Heart left ventricle (tissue), 16 donors: ENCODE measurements around the gene MAP4K2. TPM values are rescaled to one million over a fixed set of nuclear protein-coding genes. Genes with fewer than 3 reads are reported as not detected.

Source experiments
- ATAC-seq, 4 donors: fragments of 200-7000 bp; cut with Tn5 transposase; one replicate each; pipeline ENCODE4 v1.9.1; 2020 to 2022; ENCODE audit warnings: moderate library complexity in 4 of 4, mild to moderate bottlenecking in 3 of 4, moderate number of reproducible peaks in 1 of 4
- DNase-seq, 5 donors: peaks; one replicate each; pipeline ENCODE4 v3.0.0-alpha.2; 2020
- H3K27ac ChIP-seq, 12 donors: fragments of 200-600 bp; sonication (generic) in 4 of 12; one replicate each; pipeline versions ENCODE4 v1.5.0 to v1.8.0; 2016 to 2022; ENCODE audit warnings: mild to moderate bottlenecking in 2 of 12
- H3K27me3 ChIP-seq, 9 donors: fragments of 200-600 bp; sonication (generic) in 2 of 9; one replicate each; pipeline versions ENCODE4 v1.5.1 to v1.8.0; 2016 to 2022; ENCODE audit warnings: mild to moderate bottlenecking in 3 of 9
- H3K36me3 ChIP-seq, 9 donors: fragments of 200-600 bp; sonication (generic) in 2 of 9; one replicate each; pipeline versions ENCODE4 v1.5.0 to v1.8.0; 2018 to 2022; ENCODE audit warnings: mild to moderate bottlenecking in 2 of 9
- H3K4me1 ChIP-seq, 12 donors: fragments of 200-600 bp; sonication (generic) in 4 of 12; one replicate each; pipeline versions ENCODE4 v1.5.0 to v1.8.0; 2016 to 2022; ENCODE audit warnings: mild to moderate bottlenecking in 3 of 12
- H3K4me3 ChIP-seq, 12 donors: fragments of 200-600 bp; sonication (generic) in 4 of 12; one replicate each; pipeline versions ENCODE4 v1.5.0 to v1.8.0; 2017 to 2022; ENCODE audit warnings: mild to moderate bottlenecking in 9 of 12, moderate library complexity in 4 of 12
- H3K9me3 ChIP-seq, 12 donors: fragments of 200-600 bp; sonication (generic) in 4 of 12; one replicate each; pipeline versions ENCODE4 v1.5.0 to v1.8.0; 2016 to 2022; ENCODE audit warnings: mild to moderate bottlenecking in 1 of 12
- POLR2A ChIP-seq, 2 donors: fragments of 450-650 bp; IDR thresholded peaks; one replicate each; pipeline ENCODE4 v1.6.1; 2017; ENCODE audit warnings: antibody characterized with exemption in 2 of 2, mild to moderate bottlenecking in 2 of 2, moderate library complexity in 2 of 2
- WGBS, 4 donors: extraction: QIAGEN DNeasy Blood & Tissue Kit in 2 of 4; methylation state at CpG; one replicate each; pipeline versions ENCODE4 v1.1.5 to v1.1.7; 2013 to 2018; 5-methylcytosine and 5-hydroxymethylcytosine counted together
- intact Hi-C, 10 donors: fragments of 100-400 bp; cut with DNase I; formaldehyde crosslinking; loops; one replicate each; pipeline versions ENCODE4 v1.11.1 to v1.14.2; 2022
- polyA plus RNA-seq, 2 donors: library from polyadenylated mRNA; stranded (reverse); fragments of 200-250 nt; gene quantifications; one replicate each; pipeline ENCODE4 v1.2.3, GENCODE V29; 2013
- total RNA-seq, 9 donors: library from RNA; depleted of rRNA in 2 of 9; stranded (reverse); fragments of >200 nt in 2 of 9; fragmentation: NEBNext Ultra II Directional in 3 of 9; extraction: Animal tissue kit (Norgen Biotek cat#: 25700) in 3 of 9; gene quantifications; one replicate each; pipeline versions ENCODE4 v1.1.0 to v1.2.4, GENCODE V29; 2016 to 2023
- TF ChIP-seq, protein P1 (sequence below), 12 donors: fragments of 200-600 bp; sonication (generic) in 4 of 12; IDR thresholded peaks; one replicate each; pipeline versions ENCODE4 v1.5.0 to v1.8.0; 2018 to 2022; ENCODE audit warnings: antibody characterized with exemption in 12 of 12, mild to moderate bottlenecking in 5 of 12
- donor health status: ischemic (EF 13 %, LVEDD 7.1; RV severe dilation, severe dysfunction).
- donor health status: healthy with polysubstance abuse.
- donor health status: DM: no; HTN: yes; CAD: no.
- donor health status: DM: no; HTN: no; CAD: no.
- donor health status: ischemic (EF 25% LVEDD 6.9; RV normal size, moderate dysfunction).
- donor health status: ischemic (EF 25% LVEDD 5.7; RV mildly dilated, moderate dysfunction).
- donor health status: healthy.
- donor health status: DM: yes; HTN: yes; CAD: no.
- donor health status: ischemic (EF 35%, LVEDD 5.7; RV mildly dilated, moderate dysfunction).
- donor health status: nonischemic (EF 11% LVEDD 7.7; RV severe dilation, severe dysfunction).
- donor health status: DM: yes; HTN: yes; CAD: no.
- donor health status: PGD.
- donor health status: ischemic (EF 29% LVEDD 5.4; RV normal size, mild dysfunction).
- donor health status: nonischemic (EF 23%, LVEDD 6.1; RV moderate dilation, normal function).

The MAP4K2 gene
- total and polyA plus RNA-seq, 11 donors: 7.0 to 27.5 (median 8.6) TPM

DNA sequence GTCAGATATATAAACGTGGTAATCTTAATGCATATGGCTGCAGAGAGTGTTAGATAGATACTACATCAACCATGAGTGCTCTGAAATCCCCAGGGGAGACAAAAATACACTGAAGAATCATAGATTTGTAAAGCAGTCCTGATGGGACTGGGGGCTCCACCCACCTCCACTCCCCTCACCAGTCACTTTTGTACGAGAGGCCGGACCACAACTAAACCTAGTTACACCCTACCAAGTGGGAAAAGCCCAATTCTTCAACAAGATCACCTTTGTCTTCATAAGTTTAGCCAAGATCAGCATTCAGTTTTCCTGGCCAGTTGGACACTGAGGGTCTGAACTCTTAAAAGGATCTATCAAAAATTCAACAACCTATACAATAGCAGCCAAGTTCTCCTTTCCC lies 26.1 kb downstream of the MAP4K2 start:
- H3K27ac ChIP-seq: peak overlapping the region in 8 of 12 donors; percentile 45 to 100 (median 98)
- ATAC-seq (no peak), DNase-seq (no peak)
- H3K36me3 ChIP-seq: peaks cover 0 to 57% (median 50%) of the 10 kb centered on the region in 9 donors
- intact Hi-C loops: loop anchor here in 3 of 10 donors (5.0 to 10.0 kb wide), 2 partner anchors 35 to 338 kb away; partner anchors contain the start of genes RASGRP2 (in 2 of the 3), TM7SF2 (in 1 of the 3) and ZNHIT2 (in 1 of the 3)
- TF ChIP-seq, protein P1, sequence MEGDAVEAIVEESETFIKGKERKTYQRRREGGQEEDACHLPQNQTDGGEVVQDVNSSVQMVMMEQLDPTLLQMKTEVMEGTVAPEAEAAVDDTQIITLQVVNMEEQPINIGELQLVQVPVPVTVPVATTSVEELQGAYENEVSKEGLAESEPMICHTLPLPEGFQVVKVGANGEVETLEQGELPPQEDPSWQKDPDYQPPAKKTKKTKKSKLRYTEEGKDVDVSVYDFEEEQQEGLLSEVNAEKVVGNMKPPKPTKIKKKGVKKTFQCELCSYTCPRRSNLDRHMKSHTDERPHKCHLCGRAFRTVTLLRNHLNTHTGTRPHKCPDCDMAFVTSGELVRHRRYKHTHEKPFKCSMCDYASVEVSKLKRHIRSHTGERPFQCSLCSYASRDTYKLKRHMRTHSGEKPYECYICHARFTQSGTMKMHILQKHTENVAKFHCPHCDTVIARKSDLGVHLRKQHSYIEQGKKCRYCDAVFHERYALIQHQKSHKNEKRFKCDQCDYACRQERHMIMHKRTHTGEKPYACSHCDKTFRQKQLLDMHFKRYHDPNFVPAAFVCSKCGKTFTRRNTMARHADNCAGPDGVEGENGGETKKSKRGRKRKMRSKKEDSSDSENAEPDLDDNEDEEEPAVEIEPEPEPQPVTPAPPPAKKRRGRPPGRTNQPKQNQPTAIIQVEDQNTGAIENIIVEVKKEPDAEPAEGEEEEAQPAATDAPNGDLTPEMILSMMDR (IDR thresholded peaks at IDR 0.05): no peak
- no peak for TF ChIP-seq POLR2A (IDR thresholded peaks at IDR 0.05)
- H3K4me3 ChIP-seq: peak overlapping the region in 11 of 12 donors; percentile 59 to 99 (median 92)
- WGBS, 4 donors: 6 to 16% (median 12%) methylated on average over 3 of the region's 3 CpGs
- H3K9me3 ChIP-seq: no peaks in the 10 kb centered on the region
- peaks cover 0 to 64% (median 56%) of the 10 kb centered on the region in 12 donors for H3K4me1 ChIP-seq
- H3K27me3 ChIP-seq: no peaks in the 10 kb centered on the region

DNA sequence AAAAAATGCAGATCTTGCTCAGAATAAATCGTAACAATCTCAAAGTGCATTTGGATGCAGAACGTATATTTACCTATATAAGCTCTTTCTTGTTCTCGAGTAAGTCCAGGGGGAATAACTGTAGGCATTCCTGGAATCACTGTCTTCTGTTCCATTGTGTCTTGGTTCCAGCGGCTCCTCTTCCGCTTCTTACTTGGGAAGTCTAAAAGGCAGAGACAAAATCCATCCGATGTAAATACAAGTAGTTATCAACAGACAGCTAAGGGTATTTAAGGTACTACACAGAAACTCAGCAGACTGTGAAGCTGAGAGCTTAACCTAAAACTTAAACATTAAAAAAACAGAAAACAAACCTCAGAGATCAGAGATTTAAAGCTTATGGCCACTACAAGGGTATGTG lies 26.6 kb downstream of the MAP4K2 start:
- no peak for ATAC-seq
- 40 to 51% (median 41%) methylated on average over 6 of the region's 6 CpGs for WGBS, 4 donors
- Histone ChIP-seq H3K27ac (peak overlapping the region in 3 of 12 donors; percentile 45 to 73 (median 69)), H3K9me3 (no peaks in the 10 kb centered on the region), H3K36me3 (peaks cover 0 to 61% (median 54%) of the 10 kb centered on the region in 9 donors), H3K27me3 (no peaks in the 10 kb centered on the region), H3K4me1 (peaks cover 0 to 68% (median 61%) of the 10 kb centered on the region in 12 donors), H3K4me3 (peak overlapping the region in 10 of 12 donors; percentile 75 to 99 (median 94))
- TF ChIP-seq, protein P1 (IDR thresholded peaks at IDR 0.05): no peak
- TF ChIP-seq POLR2A (IDR thresholded peaks at IDR 0.05): no peak
- intact Hi-C loops: loop anchor here in 3 of 10 donors (5.0 to 10.0 kb wide), 2 partner anchors 34 to 338 kb away; partner anchors contain the start of genes RASGRP2 (in 2 of the 3), TM7SF2 (in 1 of the 3) and ZNHIT2 (in 1 of the 3)
- DNase-seq: no peak

DNA sequence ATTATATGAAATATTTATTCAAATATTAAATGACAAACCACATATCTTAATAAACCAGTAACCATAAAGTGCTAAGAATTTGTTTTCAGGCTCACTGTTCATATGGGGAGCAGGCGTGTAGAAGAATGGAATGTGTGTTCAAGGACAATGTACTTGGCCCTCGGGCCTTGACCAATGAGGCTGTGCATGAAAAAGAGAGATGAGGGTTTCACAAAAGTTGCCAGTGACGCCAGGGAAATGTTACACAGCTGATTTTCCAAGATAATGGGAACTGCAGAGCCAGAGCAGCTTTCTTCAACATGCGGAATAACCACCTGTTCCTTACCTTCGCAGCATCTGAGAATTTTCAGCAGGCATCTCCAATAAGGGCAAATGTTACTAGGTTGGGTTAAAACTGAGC lies 28.9 kb downstream of the MAP4K2 start:
- no peaks in the 10 kb centered on the region for H3K9me3 ChIP-seq
- no peaks in the 10 kb centered on the region for H3K27me3 ChIP-seq
- peak overlapping the region in 4 of 12 donors; percentile 6 to 83 (median 22) for H3K27ac ChIP-seq
- intact Hi-C loops: loop anchor here in 1 of 10 donors (10.0 kb wide), 1 partner anchor 341 kb away; the partner anchor contains the start of genes TM7SF2 and ZNHIT2
- 61 to 65% (median 62%) methylated on average over 5 of the region's 5 CpGs for WGBS, 4 donors
- DNase-seq: no peak
- peaks cover 0 to 84% (median 77%) of the 10 kb centered on the region in 9 donors for H3K36me3 ChIP-seq
- no peak overlapping the region for H3K4me3 ChIP-seq
- ATAC-seq: no peak
- H3K4me1 ChIP-seq: peaks cover 0 to 64% (median 57%) of the 10 kb centered on the region in 12 donors
- no peak for TF ChIP-seq POLR2A (IDR thresholded peaks at IDR 0.05)

DNA sequence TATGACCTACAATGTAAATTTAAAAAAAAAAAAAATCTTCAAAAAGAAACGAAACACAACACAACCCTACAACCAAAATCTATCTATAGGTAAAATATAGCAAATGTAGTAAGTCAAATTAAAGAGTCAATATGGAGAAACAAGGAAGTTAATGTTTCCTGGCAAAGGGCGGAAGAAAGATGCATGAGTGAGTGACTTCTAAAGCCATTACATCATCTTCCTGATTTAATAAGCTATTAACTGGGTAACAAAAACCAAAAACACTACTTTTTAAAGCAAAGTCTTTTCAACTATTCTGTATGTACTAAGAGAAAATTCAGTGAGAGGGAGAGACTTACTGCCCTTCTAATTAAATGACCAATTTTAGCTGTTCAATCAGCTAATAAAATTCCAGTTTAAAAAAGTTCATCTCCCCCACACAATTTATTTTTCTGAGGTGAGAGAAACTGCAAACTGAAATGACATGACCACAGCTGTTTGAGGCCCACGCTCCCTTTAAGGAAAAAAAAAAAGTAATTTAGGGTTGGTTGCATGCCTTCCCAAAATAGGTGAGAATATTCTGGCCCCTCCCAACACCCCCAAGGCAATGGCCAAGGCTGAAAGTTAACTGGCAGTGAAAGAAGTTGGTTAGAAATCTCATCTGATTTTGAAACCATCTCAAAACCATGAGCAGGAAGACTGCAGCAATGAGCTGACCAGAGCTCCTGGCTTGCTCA lies 30.6 kb downstream of the MAP4K2 start:
- H3K27ac ChIP-seq: peak overlapping the region in 4 of 12 donors; percentile 7 to 83 (median 18)
- intact Hi-C loops: loop anchor here in 1 of 10 donors (10.0 kb wide), 1 partner anchor 342 kb away; the partner anchor contains the start of genes TM7SF2 and ZNHIT2
- H3K9me3 ChIP-seq: no peaks in the 10 kb centered on the region
- ATAC-seq (no peak), DNase-seq (no peak)
- peaks cover 0 to 81% (median 63%) of the 10 kb centered on the region in 12 donors for H3K4me1 ChIP-seq
- H3K27me3 ChIP-seq: no peaks in the 10 kb centered on the region
- peaks cover 0 to 100% (median 94%) of the 10 kb centered on the region in 9 donors for H3K36me3 ChIP-seq
- WGBS, 4 donors: 55 to 62% (median 59%) methylated on average over 3 of the region's 3 CpGs
- TF ChIP-seq, protein P1 (IDR thresholded peaks at IDR 0.05): no peak
- H3K4me3 ChIP-seq: peak overlapping the region in 1 of 12 donors; percentile 16
